Measurements from ENCODE around the gene KIFC3.

The KIFC3 gene

DNA sequence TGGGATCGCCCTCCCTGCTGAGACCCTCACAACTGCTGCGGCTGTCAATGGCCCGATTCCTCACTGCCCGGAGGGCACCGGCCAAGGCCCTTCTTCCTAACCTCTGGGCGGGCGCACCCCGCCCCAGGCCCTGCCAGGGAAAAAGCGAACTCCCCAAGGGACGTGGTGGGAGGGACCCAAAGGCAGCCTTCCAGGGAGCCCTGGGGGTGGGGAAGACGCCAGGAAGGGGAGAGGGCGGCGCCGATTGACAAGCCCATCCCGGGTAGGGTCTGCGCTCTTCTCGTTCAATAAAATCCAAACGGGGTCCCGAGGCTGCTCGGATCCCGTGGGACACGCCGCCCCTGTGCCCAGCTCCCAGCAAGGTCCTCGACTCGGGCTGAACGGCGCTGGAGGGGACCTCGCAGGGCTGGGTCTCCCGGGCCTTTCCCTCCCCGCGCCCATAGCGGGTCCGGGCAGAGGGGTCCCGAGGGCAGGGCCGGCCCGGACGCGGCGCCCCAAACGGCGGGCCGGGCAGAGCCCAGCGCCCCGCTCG is 416 bp downstream of the KIFC3 start:
- ChIA-PET POLR2A (interaction anchor here (0.7 kb wide), 1 partner anchor 15 kb away, joined by 3 read pairs; no protein-coding TSS in a partner anchor), CTCF (interaction anchor here (2.1 to 9.9 kb wide), 5 partner anchors 8 to 90 kb away, joined by 9 to 101 read pairs (median 16); no protein-coding TSS in a partner anchor)
- DNase-seq, result no peak
- no peaks in the 10 kb centered on the region for H3K27me3 ChIP-seq (replicated peaks in 2 of 5; ENCODE audit: control insufficient read depth in 4 of 5, insufficient read depth in 5 of 5, low read length in 4 of 5)
- no peaks in the 10 kb centered on the region for H3K9me3 ChIP-seq (ENCODE audit: control extremely low read depth in 1 of 5, control insufficient read depth in 4 of 5, insufficient read depth in 2 of 5, low read depth in 1 of 5, low read length in 4 of 5)
- peak overlapping the region; percentile 16 to 82 (median 60) for H3K4me3 ChIP-seq (ENCODE audit: control insufficient read depth in 1 of 7, extremely low read depth in 1 of 7, insufficient read depth in 4 of 7, low read depth in 2 of 7, low read length in 6 of 7)
- H3K36me3 ChIP-seq (ENCODE audit: control insufficient read depth in 4 of 4, insufficient read depth in 4 of 4, low read length in 3 of 4), result peaks cover 0 to 8% (median 2%) of the 10 kb centered on the region in 4 experiments
- 2% methylated on average over 42 of the region's 45 CpGs for WGBS (ENCODE audit: insufficient coverage)
- peaks cover 12 to 63% (median 60%) of the 10 kb centered on the region in 4 experiments for H3K4me1 ChIP-seq (ENCODE audit: control extremely low read depth in 1 of 4, control insufficient read depth in 4 of 4, insufficient read depth in 4 of 4, low read length in 3 of 4)
- peak overlapping the region in 1 of 2 experiments; percentile 63 for H3K27ac ChIP-seq (ENCODE audit: insufficient read depth in 1 of 2, low read depth in 1 of 2, low read length in 2 of 2, poor library complexity in 1 of 2, severe bottlenecking in 2 of 2)

DNA sequence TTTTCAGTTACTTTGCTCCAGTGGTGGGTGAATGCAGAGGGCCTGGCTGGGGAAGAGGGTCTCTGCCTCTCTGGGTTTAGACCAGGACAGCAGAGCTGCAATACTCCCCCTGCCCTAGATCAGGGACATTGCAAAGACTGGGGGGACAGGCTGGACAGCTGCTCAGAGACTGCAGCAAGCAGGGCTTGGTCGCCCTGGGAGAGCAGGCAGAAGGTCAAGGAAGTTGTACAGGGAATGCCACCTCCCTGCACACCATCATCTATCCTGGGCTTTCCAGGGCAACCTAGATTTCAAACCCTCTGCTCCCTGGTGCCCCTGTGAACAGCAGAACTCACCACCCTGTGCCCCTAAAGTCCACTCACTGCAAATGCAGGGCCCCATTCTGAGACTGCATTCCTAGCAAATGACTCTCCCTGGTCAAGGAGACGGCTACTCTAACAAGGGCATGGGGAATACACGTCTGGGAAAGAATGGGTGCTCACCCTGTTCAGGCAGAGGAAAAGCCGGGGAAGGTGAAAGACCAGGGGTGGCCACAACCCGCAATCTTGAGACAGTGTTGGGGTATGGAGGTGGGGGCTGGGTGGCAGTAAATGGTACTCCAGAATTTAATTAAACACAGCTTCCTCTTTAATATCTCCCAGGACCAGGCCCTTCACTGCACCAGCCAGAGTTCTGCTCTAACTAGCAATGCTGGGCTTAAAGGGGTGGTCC is 1.0 kb downstream of the KIFC3 start:
- no peaks in the 10 kb centered on the region for H3K27me3 ChIP-seq (replicated peaks in 2 of 5; ENCODE audit: control insufficient read depth in 4 of 5, insufficient read depth in 5 of 5, low read length in 4 of 5)
- CTCF ChIA-PET, result interaction anchor here (0.8 to 9.9 kb wide), 8 partner anchors 7 to 91 kb away, joined by 3 to 101 read pairs (median 12); no protein-coding TSS in a partner anchor
- POLR2A ChIA-PET, result interaction anchor here (1.5 kb wide), 1 partner anchor 62 kb away, joined by 4 read pairs; no protein-coding TSS in a partner anchor
- DNase-seq, result peak in 2 of 3 donors; percentile 58 to 71
- H3K27ac ChIP-seq (ENCODE audit: insufficient read depth in 1 of 2, low read depth in 1 of 2, low read length in 2 of 2, poor library complexity in 1 of 2, severe bottlenecking in 2 of 2), result peak overlapping the region in 1 of 2 experiments; percentile 63
- peaks cover 0 to 9% (median 2%) of the 10 kb centered on the region in 4 experiments for H3K36me3 ChIP-seq (ENCODE audit: control insufficient read depth in 4 of 4, insufficient read depth in 4 of 4, low read length in 3 of 4)
- H3K9me3 ChIP-seq (ENCODE audit: control extremely low read depth in 1 of 5, control insufficient read depth in 4 of 5, insufficient read depth in 2 of 5, low read depth in 1 of 5, low read length in 4 of 5), result no peaks in the 10 kb centered on the region
- peak overlapping the region; percentile 16 to 82 (median 60) for H3K4me3 ChIP-seq (ENCODE audit: control insufficient read depth in 1 of 7, extremely low read depth in 1 of 7, insufficient read depth in 4 of 7, low read depth in 2 of 7, low read length in 6 of 7)
- peaks cover 12 to 58% (median 56%) of the 10 kb centered on the region in 4 experiments for H3K4me1 ChIP-seq (ENCODE audit: control extremely low read depth in 1 of 4, control insufficient read depth in 4 of 4, insufficient read depth in 4 of 4, low read length in 3 of 4)
- 92% methylated on average over 2 of the region's 5 CpGs for WGBS (ENCODE audit: insufficient coverage)

DNA sequence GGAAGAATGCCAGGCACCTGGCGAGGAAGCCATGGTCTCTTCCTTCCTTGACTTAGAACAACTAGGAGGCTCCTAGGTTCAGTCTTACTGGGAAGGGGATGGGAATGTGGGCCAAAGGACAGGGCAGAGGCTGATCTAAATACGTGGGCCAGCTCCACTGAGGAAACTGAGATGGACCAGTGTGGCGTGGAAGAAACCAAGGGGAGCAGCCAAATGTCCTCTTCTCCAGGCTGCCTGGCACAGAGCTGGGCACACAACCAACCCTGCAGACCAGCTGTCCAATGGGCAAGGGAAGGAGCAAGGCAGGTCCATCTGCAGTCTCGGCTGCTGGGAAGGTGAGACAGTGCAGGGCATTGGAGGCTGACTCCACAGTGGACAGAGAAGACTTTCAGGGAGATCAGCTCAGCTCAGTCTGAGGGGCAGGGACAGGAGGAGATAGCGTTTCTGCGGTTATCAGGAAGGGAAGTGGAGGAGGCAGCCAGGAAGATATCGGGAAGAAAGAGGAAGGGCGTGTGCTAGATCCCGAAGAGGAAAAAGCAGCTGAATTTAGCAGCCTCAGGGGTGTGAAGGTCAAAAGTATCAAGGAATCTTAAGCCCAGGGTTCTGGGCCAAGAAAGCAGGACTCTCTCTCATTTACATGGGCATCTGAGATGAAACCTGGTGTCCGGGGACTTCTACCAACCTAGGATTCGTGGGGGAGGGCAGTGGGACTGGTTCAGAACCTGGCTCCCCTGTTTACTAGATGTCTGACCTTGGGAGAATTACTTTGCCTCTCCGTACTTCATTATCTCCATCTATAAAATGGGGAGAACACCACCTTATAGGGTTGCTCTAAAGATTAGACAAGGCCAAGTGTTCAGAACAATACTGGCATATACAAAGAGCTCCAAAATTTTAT is 1.8 kb downstream of the KIFC3 start:
- H3K4me1 ChIP-seq (ENCODE audit: control extremely low read depth in 1 of 4, control insufficient read depth in 4 of 4, insufficient read depth in 4 of 4, low read length in 3 of 4), result peaks cover 12 to 60% (median 57%) of the 10 kb centered on the region in 4 experiments
- H3K36me3 ChIP-seq (ENCODE audit: control insufficient read depth in 4 of 4, insufficient read depth in 4 of 4, low read length in 3 of 4), result peaks cover 0 to 11% (median 2%) of the 10 kb centered on the region in 4 experiments
- peak overlapping the region in 1 of 2 experiments; percentile 63 for H3K27ac ChIP-seq (ENCODE audit: insufficient read depth in 1 of 2, low read depth in 1 of 2, low read length in 2 of 2, poor library complexity in 1 of 2, severe bottlenecking in 2 of 2)
- no peak for DNase-seq
- H3K27me3 ChIP-seq (replicated peaks in 2 of 5; ENCODE audit: control insufficient read depth in 4 of 5, insufficient read depth in 5 of 5, low read length in 4 of 5), result no peaks in the 10 kb centered on the region
- no peaks in the 10 kb centered on the region for H3K9me3 ChIP-seq (ENCODE audit: control extremely low read depth in 1 of 5, control insufficient read depth in 4 of 5, insufficient read depth in 2 of 5, low read depth in 1 of 5, low read length in 4 of 5)
- H3K4me3 ChIP-seq (ENCODE audit: control insufficient read depth in 1 of 7, extremely low read depth in 1 of 7, insufficient read depth in 4 of 7, low read depth in 2 of 7, low read length in 6 of 7), result peak overlapping the region in 4 of 7 experiments; percentile 5 to 82 (median 58)
- 36% methylated on average over 12 of the region's 12 CpGs for WGBS (ENCODE audit: insufficient coverage)
- CTCF ChIA-PET, result interaction anchor here (0.8 to 9.9 kb wide), 13 partner anchors 10 to 200 kb away, joined by 3 to 101 read pairs (median 4); partner anchors contain the start of gene ZNF319
- POLR2A ChIA-PET, result interaction anchor here (1.5 to 1.9 kb wide), 2 partner anchors 10 to 63 kb away, joined by 4 to 10 read pairs; no protein-coding TSS in a partner anchor

DNA sequence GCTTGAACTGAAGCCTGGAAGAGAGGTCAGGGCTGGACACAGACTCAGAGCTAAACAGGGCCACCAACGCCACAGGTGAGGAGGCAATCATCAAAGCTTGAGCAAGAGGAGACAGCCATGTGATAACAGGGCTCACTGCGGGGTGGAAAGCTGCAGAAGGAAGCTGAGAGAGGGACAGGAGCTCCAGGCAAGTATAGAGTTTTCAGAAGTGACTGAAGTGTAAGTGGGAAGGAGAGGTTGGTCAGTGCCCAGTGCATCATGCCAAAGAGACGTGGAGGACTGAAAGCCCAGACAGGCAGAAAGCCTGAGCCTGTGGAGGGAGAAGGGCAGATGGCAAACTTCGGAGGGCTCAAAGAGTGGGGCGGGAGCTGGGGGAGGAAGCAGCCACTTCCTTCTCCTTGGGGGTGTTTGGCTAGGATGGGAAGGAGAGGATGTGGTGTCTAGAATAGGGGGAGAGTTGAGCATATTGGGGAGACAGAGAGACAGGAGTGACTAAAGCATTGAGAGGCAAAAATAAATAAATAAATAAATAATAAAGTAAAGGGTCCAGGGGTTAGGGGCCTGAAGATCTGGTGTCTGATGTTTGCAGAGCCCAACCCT is 2.6 kb downstream of the KIFC3 start:
- ChIA-PET CTCF (interaction anchor here (0.8 to 9.9 kb wide), 17 partner anchors 9 to 200 kb away, joined by 3 to 101 read pairs (median 4); partner anchors contain the start of gene ZNF319), POLR2A (interaction anchor here (0.7 to 1.9 kb wide), 3 partner anchors 8 to 63 kb away, joined by 3 to 10 read pairs (median 4); no protein-coding TSS in a partner anchor)
- H3K27ac ChIP-seq (ENCODE audit: insufficient read depth in 1 of 2, low read depth in 1 of 2, low read length in 2 of 2, poor library complexity in 1 of 2, severe bottlenecking in 2 of 2), result no peak overlapping the region
- DNase-seq, result peak; percentile 24 to 58 (median 52)
- H3K27me3 ChIP-seq (replicated peaks in 2 of 5; ENCODE audit: control insufficient read depth in 4 of 5, insufficient read depth in 5 of 5, low read length in 4 of 5), result no peaks in the 10 kb centered on the region
- H3K36me3 ChIP-seq (ENCODE audit: control insufficient read depth in 4 of 4, insufficient read depth in 4 of 4, low read length in 3 of 4), result peaks cover 0 to 11% (median 2%) of the 10 kb centered on the region in 4 experiments
- no peaks in the 10 kb centered on the region for H3K9me3 ChIP-seq (ENCODE audit: control extremely low read depth in 1 of 5, control insufficient read depth in 4 of 5, insufficient read depth in 2 of 5, low read depth in 1 of 5, low read length in 4 of 5)
- peaks cover 12 to 63% (median 58%) of the 10 kb centered on the region in 4 experiments for H3K4me1 ChIP-seq (ENCODE audit: control extremely low read depth in 1 of 4, control insufficient read depth in 4 of 4, insufficient read depth in 4 of 4, low read length in 3 of 4)
- WGBS (ENCODE audit: insufficient coverage), result 17% methylated on average over 2 of the region's 5 CpGs
- peak overlapping the region in 2 of 7 experiments; percentile 19 to 77 for H3K4me3 ChIP-seq (ENCODE audit: control insufficient read depth in 1 of 7, extremely low read depth in 1 of 7, insufficient read depth in 4 of 7, low read depth in 2 of 7, low read length in 6 of 7)

GRCh38 chr16:57798953-57799599 is 3.2 kb downstream of the KIFC3 start:
- Histone ChIP-seq H3K27ac (ENCODE audit: insufficient read depth in 1 of 2, low read depth in 1 of 2, low read length in 2 of 2, poor library complexity in 1 of 2, severe bottlenecking in 2 of 2) (no peak overlapping the region), H3K4me3 (ENCODE audit: control insufficient read depth in 1 of 7, extremely low read depth in 1 of 7, insufficient read depth in 4 of 7, low read depth in 2 of 7, low read length in 6 of 7) (peak overlapping the region in 2 of 7 experiments; percentile 19 to 77), H3K27me3 (replicated peaks in 2 of 5; ENCODE audit: control insufficient read depth in 4 of 5, insufficient read depth in 5 of 5, low read length in 4 of 5) (no peaks in the 10 kb centered on the region), H3K4me1 (ENCODE audit: control extremely low read depth in 1 of 4, control insufficient read depth in 4 of 4, insufficient read depth in 4 of 4, low read length in 3 of 4) (peaks cover 12 to 63% (median 58%) of the 10 kb centered on the region in 4 experiments), H3K9me3 (ENCODE audit: control extremely low read depth in 1 of 5, control insufficient read depth in 4 of 5, insufficient read depth in 2 of 5, low read depth in 1 of 5, low read length in 4 of 5) (no peaks in the 10 kb centered on the region), H3K36me3 (ENCODE audit: control insufficient read depth in 4 of 4, insufficient read depth in 4 of 4, low read length in 3 of 4) (peaks cover 0 to 15% (median 2%) of the 10 kb centered on the region in 4 experiments)
- ChIA-PET CTCF (interaction anchor here (0.8 to 9.9 kb wide), 16 partner anchors 8 to 151 kb away, joined by 3 to 101 read pairs (median 4); no protein-coding TSS in a partner anchor), POLR2A (interaction anchor here (0.7 to 1.9 kb wide), 2 partner anchors 9 to 11 kb away, joined by 3 to 10 read pairs; no protein-coding TSS in a partner anchor)
- WGBS (ENCODE audit: insufficient coverage), result 74% methylated on average over 3 of the region's 6 CpGs
- DNase-seq, result no peak
